Activated T-cell treated with anti-CD3 and anti-CD28 coated beads, Interleukin-2, amount 50 U/mL, for 24 hours (primary cell): ENCODE results near the gene RAB40A.
"Not testable (repeated sequence)": the region's sequence is repeated elsewhere in the genome, so short reads cannot be mapped to it uniquely, and the experiment has no call there.

Experiments
- DNase-seq: peaks from one replicate; pipeline ENCODE4 v3.0.0-alpha.2; 2020
- H3K27ac Mint-ChIP-seq: 2 replicates; pipeline ENCODE4 v1.8.0; 2020; ENCODE audit warnings: mild to moderate bottlenecking, mixed read lengths
- H3K27me3 Mint-ChIP-seq: 2 replicates; pipeline ENCODE4 v1.8.0; 2020; ENCODE audit warnings: mixed read lengths
- H3K36me3 Mint-ChIP-seq: 2 replicates; pipeline ENCODE4 v1.8.0; 2020; ENCODE audit warnings: low read depth, mixed read lengths
- H3K4me1 Mint-ChIP-seq: 2 replicates; pipeline ENCODE4 v1.8.0; 2020; ENCODE audit warnings: low read depth, mixed read lengths
- H3K4me3 Mint-ChIP-seq: 2 replicates; pipeline ENCODE4 v1.8.0; 2020; ENCODE audit warnings: mild to moderate bottlenecking, moderate library complexity, mixed read lengths
- H3K9me3 Mint-ChIP-seq: 2 replicates; pipeline ENCODE4 v1.8.0; 2020; ENCODE audit warnings: mixed read lengths

RAB40A gene

DNA sequence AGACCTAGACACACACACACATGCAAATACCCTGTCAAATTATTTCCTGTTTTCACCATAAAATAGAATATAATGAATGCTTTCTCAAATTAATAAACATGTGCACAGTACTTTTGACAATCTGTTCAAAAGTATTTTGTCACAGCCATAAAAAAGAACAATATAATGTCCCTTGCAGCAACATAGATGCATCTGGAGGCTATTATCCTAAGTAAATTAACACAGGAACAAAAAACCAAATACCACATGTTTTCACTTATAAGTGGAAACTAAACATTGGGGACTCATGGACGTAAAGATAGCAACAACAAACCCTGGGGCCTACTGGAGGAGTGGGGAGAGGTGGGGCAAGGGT lies 15.5 kb downstream of the RAB40A start:
- H3K9me3 Mint-ChIP-seq, result no peaks in the 10 kb centered on the region
- no peaks in the 10 kb centered on the region for H3K4me1 Mint-ChIP-seq
- no peak overlapping the region for H3K4me3 Mint-ChIP-seq
- H3K27me3 Mint-ChIP-seq, result peaks cover 21% of the 10 kb centered on the region
- no peak overlapping the region for H3K27ac Mint-ChIP-seq
- no peaks in the 10 kb centered on the region for H3K36me3 Mint-ChIP-seq
- DNase-seq, result no peak

DNA sequence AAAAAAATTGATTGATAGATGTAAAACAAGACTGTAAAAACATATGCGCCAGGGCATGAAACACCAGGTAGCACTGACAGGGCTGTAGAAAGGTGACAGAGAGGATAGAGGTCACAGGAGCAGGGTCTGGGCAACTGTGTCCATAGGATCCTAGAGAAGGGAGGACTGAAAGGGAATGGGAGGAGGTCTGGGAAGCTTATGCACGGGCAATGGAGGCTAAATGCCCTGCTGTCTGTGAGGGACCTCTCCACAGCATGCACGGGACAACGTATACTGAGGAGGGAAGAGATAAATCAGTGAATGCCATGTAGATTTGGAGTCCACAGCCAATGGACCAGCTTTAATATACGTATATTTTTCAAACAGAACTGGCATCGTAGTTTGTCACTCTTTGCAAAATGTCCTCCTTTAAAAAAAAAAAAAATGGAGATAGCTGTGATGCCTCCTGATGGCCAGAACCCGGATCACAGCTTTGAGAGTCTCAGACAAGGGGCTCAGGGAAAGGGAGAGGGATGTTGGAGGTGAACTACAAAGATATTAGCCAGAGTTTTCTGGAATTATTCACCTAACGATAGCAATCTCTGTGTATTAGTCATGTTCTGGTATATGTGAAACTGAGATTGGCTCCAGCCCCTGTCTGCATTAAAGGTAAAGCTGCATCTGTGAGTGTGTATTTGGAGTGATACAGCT lies 16.0 kb downstream of the RAB40A start:
- Mint-ChIP-seq H3K27me3 (peaks cover 18% of the 10 kb centered on the region), H3K4me1 (no peaks in the 10 kb centered on the region), H3K36me3 (no peaks in the 10 kb centered on the region)

DNA sequence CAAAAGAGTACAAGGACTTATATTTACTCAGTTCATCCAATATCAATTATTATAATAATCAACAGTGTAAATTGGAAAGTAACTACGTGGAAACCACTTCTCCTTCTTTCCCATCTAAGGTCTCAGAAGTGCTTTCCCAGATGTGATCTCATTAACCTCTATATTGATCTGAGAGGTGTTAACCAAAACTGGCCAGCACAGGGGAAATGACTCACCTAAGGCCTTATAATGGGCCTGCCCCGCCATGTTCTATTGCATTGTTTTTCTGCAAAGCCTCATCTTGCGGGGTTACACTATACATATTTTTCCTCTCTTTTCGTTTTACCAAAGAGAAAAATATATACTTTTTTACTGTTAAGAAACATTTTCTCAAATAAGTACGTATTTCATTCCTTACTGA lies 20.5 kb downstream of the RAB40A start:
- no peaks in the 10 kb centered on the region for H3K9me3 Mint-ChIP-seq
- H3K36me3 Mint-ChIP-seq, result no peaks in the 10 kb centered on the region
- no peak overlapping the region for H3K4me3 Mint-ChIP-seq
- H3K4me1 Mint-ChIP-seq, result no peaks in the 10 kb centered on the region
- no peak overlapping the region for H3K27ac Mint-ChIP-seq
- H3K27me3 Mint-ChIP-seq, result peaks cover 44% of the 10 kb centered on the region
- no peak for DNase-seq

More for the DNA sequence above, 16.0 kb downstream of the RAB40A start:
- H3K27ac Mint-ChIP-seq, result no peak overlapping the region
- no peak overlapping the region for H3K4me3 Mint-ChIP-seq
- no peaks in the 10 kb centered on the region for H3K9me3 Mint-ChIP-seq
- no peak for DNase-seq

DNA sequence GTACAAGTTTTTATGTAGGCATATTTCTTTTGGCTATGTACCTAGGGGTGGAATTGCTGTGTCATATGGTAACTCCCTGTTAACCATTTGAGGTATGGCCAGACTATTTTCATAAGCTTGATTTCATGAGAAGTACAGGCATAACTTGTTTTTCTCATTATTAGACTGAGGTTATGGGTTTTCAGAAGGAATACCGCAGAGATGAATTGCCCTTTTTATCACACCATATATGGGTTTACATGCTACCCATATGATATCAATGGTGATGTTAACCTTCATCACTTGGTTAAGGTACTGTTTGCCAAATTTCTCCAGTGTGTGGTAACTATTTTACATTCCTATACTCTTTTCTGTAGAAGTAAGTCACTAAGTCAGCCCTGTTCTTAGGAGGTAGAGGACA lies 23.5 kb downstream of the RAB40A start:
- no peak overlapping the region for H3K27ac Mint-ChIP-seq
- H3K36me3 Mint-ChIP-seq, result no peaks in the 10 kb centered on the region
- H3K27me3 Mint-ChIP-seq, result peaks cover 46% of the 10 kb centered on the region
- no peak overlapping the region for H3K4me3 Mint-ChIP-seq
- no peaks in the 10 kb centered on the region for H3K4me1 Mint-ChIP-seq
- no peak for DNase-seq
- no peaks in the 10 kb centered on the region for H3K9me3 Mint-ChIP-seq

DNA sequence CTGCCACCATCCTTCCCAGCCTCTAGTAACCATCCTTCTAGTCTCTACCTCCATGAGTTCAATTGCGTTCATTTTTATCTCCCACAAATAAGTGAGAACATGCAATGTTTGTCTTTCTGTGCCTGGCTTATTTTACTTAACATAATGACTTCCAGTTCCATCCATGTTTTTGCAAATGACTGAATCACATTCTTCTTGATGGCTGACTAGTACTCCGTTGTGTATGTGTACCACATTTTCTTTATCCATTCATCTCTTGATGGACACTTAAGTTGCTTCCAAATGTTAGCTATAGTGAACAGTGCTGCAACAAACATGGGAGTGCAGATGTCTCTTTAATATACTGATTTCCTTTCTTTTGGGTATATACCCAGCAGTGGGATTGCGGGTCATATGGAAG lies 25.7 kb downstream of the RAB40A start:
- not testable (repeated sequence) for H3K4me3 Mint-ChIP-seq, H3K36me3 Mint-ChIP-seq, H3K9me3 Mint-ChIP-seq, DNase-seq, H3K4me1 Mint-ChIP-seq, H3K27ac Mint-ChIP-seq
- peaks cover 39% of the 10 kb centered on the region for H3K27me3 Mint-ChIP-seq

DNA sequence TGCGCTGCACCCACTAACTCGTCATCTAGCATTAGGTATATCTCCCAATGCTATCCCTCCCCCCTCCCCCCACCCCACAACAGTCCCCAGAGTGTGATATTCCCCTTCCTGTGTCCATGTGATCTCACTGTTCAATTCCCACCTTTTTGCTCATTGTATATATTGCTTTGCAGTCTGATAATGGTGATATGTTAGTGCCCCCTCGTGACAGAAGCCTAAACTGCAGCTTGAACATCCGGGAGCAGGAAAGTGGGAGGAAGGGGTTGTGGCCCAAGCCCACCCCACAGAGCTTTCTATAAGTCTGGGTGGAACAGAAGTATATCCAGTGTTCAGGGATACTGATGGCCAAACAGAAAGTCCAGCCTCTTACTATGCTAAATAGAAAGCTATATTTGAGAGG lies 29.6 kb downstream of the RAB40A start:
- H3K4me3 Mint-ChIP-seq, H3K27ac Mint-ChIP-seq, H3K36me3 Mint-ChIP-seq, H3K4me1 Mint-ChIP-seq, H3K9me3 Mint-ChIP-seq: not testable (repeated sequence)
- peak; percentile 35 for DNase-seq
- peaks cover 19% of the 10 kb centered on the region for H3K27me3 Mint-ChIP-seq

DNA sequence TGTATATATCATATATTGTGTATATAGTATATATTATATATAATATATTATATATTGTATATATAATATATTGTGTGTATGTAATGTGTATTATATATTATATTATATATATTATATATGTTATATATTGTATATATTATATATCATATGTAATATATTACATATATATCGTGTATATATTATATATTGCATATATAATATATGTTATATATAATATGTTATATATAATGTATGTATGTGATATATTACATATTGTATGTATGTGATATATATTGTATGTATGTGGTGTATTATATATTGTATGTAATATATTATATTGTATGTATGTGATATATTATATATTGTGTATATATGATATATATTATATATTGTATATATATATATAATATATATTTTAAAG lies 30.5 kb downstream of the RAB40A start:
- Mint-ChIP-seq H3K4me3 (no peak overlapping the region), H3K27ac (no peak overlapping the region), H3K27me3 (peaks cover 11% of the 10 kb centered on the region), H3K36me3 (no peaks in the 10 kb centered on the region), H3K4me1 (no peaks in the 10 kb centered on the region), H3K9me3 (no peaks in the 10 kb centered on the region)
- DNase-seq, result no peak

DNA sequence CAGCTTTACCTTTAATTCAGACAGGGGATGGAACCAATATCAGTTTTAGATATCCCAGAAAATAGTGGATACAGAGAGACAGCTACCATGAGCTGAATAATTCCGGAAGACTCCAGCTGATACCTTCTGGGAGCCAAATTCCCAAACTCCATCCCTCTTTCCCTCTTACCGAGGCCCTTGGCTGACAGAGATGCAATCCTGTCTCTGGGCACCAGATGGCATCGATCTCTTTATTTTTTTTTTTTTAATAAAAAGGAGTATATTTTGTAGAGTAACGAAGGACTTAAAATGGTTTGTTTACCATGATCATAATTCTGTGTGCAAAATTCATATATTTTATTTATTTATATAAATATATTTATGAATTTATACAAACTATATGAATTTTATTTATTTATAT lies 31.0 kb downstream of the RAB40A start:
- Mint-ChIP-seq H3K4me1 (no peaks in the 10 kb centered on the region), H3K27ac (no peak overlapping the region), H3K27me3 (peaks cover 7% of the 10 kb centered on the region), H3K4me3 (no peak overlapping the region), H3K36me3 (no peaks in the 10 kb centered on the region), H3K9me3 (no peaks in the 10 kb centered on the region)
- DNase-seq, result no peak

DNA sequence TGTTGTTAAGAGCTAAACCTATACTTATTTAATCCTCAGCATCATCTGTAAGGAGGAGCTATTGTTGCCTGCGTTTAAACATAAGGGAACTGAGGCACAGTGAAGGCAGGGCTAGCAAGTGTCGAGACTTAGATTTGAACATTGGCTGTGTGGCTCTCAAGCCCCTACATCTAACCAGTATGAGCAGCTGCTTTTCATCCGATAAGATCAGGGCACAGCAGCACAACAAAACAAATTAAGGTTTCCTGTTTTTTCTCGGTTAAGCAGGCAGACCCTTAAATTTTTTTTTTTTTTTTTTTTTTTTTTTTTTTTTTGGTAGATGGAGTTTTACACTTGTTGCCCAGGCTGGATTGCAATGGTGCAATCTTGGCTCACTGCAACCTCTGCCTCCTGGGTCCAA lies 35.6 kb downstream of the RAB40A start:
- H3K4me1 Mint-ChIP-seq, result no peaks in the 10 kb centered on the region
- no peaks in the 10 kb centered on the region for H3K9me3 Mint-ChIP-seq
- no peak for DNase-seq
- H3K4me3 Mint-ChIP-seq, result no peak overlapping the region
- peaks cover 12% of the 10 kb centered on the region for H3K27me3 Mint-ChIP-seq
- no peak overlapping the region for H3K27ac Mint-ChIP-seq
- no peaks in the 10 kb centered on the region for H3K36me3 Mint-ChIP-seq

DNA sequence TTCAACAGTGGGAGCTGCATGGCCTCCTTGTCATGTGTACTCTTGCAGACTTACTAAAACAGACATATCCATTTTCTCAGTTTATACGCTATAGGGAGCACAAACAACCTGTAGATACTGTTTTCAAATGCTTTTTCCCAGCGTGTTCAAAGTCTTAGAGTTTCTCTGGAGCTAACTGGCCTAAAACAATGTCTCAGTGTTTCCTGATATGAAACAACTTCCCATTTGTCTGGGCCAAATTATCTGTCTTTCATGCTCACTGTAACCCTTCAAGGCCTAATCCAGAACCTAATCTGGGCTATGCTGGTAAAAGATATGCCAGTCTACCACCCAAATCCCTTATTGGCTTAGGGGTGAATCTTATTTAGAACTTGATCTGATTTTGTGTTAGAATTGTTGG lies 38.8 kb downstream of the RAB40A start:
- Mint-ChIP-seq H3K9me3 (no peaks in the 10 kb centered on the region), H3K27ac (no peak overlapping the region), H3K27me3 (peaks cover 15% of the 10 kb centered on the region), H3K36me3 (no peaks in the 10 kb centered on the region), H3K4me1 (no peaks in the 10 kb centered on the region), H3K4me3 (no peak overlapping the region)
- DNase-seq, result no peak

DNA sequence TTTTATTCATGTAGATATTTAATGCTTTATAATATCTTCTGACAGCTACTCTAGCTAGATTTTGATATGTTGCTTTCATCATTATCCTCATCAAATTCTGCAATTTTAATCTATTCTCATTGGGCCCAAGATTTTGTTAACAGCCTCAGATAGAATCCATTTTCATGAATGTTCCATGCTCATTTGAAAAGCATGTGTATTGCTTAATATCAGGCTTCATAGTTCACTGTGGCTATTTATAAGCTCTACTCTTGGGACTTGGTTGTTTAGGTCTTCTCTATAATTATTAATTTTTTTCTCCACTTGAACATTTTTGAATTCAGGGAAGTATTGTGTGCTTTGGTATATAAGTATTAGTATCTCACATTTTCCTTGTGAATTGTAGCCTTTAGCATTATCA lies 41.8 kb downstream of the RAB40A start:
- no peak for DNase-seq
- Mint-ChIP-seq H3K9me3 (no peaks in the 10 kb centered on the region), H3K27ac (no peak overlapping the region), H3K27me3 (peaks cover 13% of the 10 kb centered on the region), H3K4me1 (no peaks in the 10 kb centered on the region), H3K4me3 (no peak overlapping the region), H3K36me3 (no peaks in the 10 kb centered on the region)

DNA sequence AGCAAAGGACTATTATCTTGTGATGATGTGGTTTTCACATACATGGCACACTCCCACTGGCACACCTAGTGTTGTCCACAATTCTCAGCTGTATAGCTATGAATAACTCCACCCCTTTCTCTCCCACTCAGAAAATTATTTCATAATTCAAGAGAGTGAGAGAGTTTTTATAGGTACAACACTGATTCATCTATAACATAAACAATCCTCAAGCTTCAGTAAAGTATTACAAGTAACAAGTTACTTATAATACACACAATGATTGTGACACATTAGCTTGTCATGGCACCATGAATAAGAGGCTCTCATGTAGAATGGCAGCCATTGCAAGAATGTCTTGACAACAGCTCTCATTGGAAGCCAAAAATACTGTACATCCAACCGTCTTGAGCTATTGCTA lies 43.9 kb downstream of the RAB40A start:
- no peaks in the 10 kb centered on the region for H3K4me1 Mint-ChIP-seq
- H3K36me3 Mint-ChIP-seq, result no peaks in the 10 kb centered on the region
- H3K27me3 Mint-ChIP-seq, result peaks cover 25% of the 10 kb centered on the region
- H3K9me3 Mint-ChIP-seq, result no peaks in the 10 kb centered on the region
- DNase-seq, result no peak
- no peak overlapping the region for H3K4me3 Mint-ChIP-seq
- H3K27ac Mint-ChIP-seq, result no peak overlapping the region

DNA sequence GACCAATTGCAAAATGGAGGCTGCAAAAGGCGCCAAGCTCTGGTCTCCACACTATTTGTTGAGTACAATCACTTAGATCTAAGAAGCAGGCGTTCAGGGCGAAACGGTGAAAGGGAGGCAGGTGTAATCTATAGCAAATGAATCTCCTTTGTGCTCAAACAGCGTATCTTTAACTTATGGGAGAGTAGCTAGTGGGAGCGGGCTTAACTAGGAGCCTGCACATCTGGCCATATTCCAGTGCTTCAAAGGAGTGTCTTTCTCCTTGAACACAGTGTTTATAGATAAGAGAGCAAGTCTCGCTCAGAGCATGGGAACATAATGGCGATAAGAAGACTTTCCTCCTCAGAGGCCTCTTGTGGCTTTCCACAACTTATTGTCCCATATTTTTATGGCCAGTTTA lies 49.3 kb downstream of the RAB40A start:
- H3K4me1 Mint-ChIP-seq, H3K36me3 Mint-ChIP-seq, H3K27ac Mint-ChIP-seq, H3K4me3 Mint-ChIP-seq, DNase-seq, H3K9me3 Mint-ChIP-seq: not testable (repeated sequence)
- peaks cover 34% of the 10 kb centered on the region for H3K27me3 Mint-ChIP-seq

DNA sequence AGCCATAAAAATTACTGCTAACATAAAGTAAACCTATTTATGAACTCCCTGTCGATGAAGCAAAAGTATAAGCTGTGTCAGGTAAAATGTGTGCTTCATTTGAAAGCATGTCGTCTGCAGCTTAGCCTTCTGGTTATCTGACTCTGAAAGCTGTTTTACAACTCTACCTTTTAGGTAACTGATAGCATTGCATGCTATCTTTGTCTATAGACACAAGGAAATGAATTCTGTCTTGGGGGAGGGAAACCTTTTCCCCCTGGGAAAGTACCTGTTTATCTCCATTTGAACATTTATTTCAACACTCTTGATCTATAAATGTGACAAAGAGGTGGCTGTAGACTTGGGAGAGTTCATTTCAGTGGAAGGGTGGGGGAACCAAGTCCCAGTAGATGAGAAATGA lies 51.4 kb downstream of the RAB40A start:
- peaks cover 45% of the 10 kb centered on the region for H3K27me3 Mint-ChIP-seq
- H3K4me3 Mint-ChIP-seq, result no peak overlapping the region
- DNase-seq, result no peak
- H3K36me3 Mint-ChIP-seq, result no peaks in the 10 kb centered on the region
- no peaks in the 10 kb centered on the region for H3K9me3 Mint-ChIP-seq
- H3K27ac Mint-ChIP-seq, result no peak overlapping the region
- peaks cover 5% of the 10 kb centered on the region for H3K4me1 Mint-ChIP-seq

DNA sequence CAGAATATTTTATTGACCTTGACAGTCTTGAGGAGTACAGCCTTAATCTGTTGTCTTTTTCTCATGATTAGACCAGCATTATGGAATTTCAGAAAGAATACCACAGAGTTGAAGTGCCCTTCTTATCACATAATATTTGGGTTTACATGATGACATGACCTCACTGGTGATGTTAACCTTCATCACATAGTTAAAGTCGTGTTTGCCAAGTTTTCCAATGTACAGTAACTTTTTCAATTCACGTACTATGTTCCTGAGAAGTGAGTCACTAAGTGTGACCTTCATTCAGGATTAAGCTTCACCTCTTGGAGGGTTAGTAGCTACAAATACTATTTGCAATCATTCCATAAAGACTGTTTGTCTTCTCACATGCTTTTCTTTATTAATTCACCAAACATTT lies 52.1 kb downstream of the RAB40A start:
- Mint-ChIP-seq H3K27me3 (peaks cover 47% of the 10 kb centered on the region), H3K4me3 (no peak overlapping the region), H3K27ac (no peak overlapping the region), H3K4me1 (peaks cover 5% of the 10 kb centered on the region), H3K9me3 (no peaks in the 10 kb centered on the region), H3K36me3 (no peaks in the 10 kb centered on the region)
- DNase-seq, result no peak

DNA sequence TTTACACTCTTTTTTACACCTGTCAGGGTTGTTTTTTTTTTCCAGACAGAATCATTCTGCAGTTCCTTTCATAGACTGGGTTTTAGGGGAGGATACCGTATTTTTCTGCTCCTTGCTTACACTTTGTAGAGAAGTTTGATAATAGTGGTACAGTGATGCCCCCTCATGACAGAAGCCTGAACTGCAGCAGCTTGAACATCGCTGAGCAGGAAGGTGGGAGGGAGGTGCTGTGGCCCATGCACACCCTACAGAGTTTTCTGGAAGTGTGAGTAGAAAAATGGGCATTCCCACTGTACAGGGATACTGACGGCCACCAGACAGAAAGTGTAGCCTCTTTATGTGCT lies 54.5 kb downstream of the RAB40A start:
- no peaks in the 10 kb centered on the region for H3K9me3 Mint-ChIP-seq
- peaks cover 51% of the 10 kb centered on the region for H3K27me3 Mint-ChIP-seq
- H3K4me3 Mint-ChIP-seq, result peak overlapping the region; percentile 77
- DNase-seq, result peak; percentile 79
- H3K36me3 Mint-ChIP-seq, result no peaks in the 10 kb centered on the region
- H3K4me1 Mint-ChIP-seq, result peaks cover 20% of the 10 kb centered on the region
- peak overlapping the region; percentile 78 for H3K27ac Mint-ChIP-seq
